GM18873 (cell line): ENCODE measurements around the gene DPF3.

Experiments used
- ATAC-seq: cut with Tn5 transposase; IDR thresholded peaks from one replicate; pipeline ENCODE4 v1.9.1; 2021; ENCODE audit warnings: mild to moderate bottlenecking, moderate library complexity, moderate number of reproducible peaks; ENCODE audit not compliant: unreplicated experiment, low FRiP score

DPF3 gene

GRCh38 chr14:72590577-72590976 is 303.3 kb downstream of the DPF3 start:
- ATAC-seq = no peak

- ATAC-seq = no peak
These were observed 304.2 kb downstream of the DPF3 start for GRCh38 chr14:72589652-72590051.

- ATAC-seq = no peak
These were observed 305.4 kb downstream of the DPF3 start for GRCh38 chr14:72588521-72588920.

GRCh38 chr14:72583316-72584272 is 310.3 kb downstream of the DPF3 start:
- ATAC-seq = no peak

GRCh38 chr14:72582582-72582981 is 311.3 kb downstream of the DPF3 start:
- ATAC-seq = no peak

- no peak for ATAC-seq
These were observed 315.4 kb downstream of the DPF3 start for GRCh38 chr14:72578514-72578913.

- no peak for ATAC-seq
These were observed 316.4 kb downstream of the DPF3 start for GRCh38 chr14:72577521-72577920.

GRCh38 chr14:72576258-72576657 is 317.6 kb downstream of the DPF3 start:
- ATAC-seq = no peak

- ATAC-seq = no peak
These were observed 319.2 kb downstream of the DPF3 start for GRCh38 chr14:72574715-72575114.

GRCh38 chr14:72573725-72574417 is 320.0 kb downstream of the DPF3 start:
- ATAC-seq = no peak
